SJCRH30 (cell line): ENCODE measurements around the gene DVL2. TPM values are rescaled to one million over a fixed set of nuclear protein-coding genes. Genes with fewer than 3 reads are reported as not detected.
A peak's percentile ranks its signal among the peaks of the same experiment; 100 is the strongest.

ENCODE experiments used
- DNase-seq, 2 experiments: peaks; one replicate each; pipeline ENCODE4 v3.0.0-alpha.2; 2015 to 2020
- H3K27ac ChIP-seq: fragments of 250-450 bp; sonication (Bioruptor Pico); 2 replicates; pipeline ENCODE4 v1.5.1; 2020; ENCODE audit warnings: mild to moderate bottlenecking, moderate library complexity
- H3K27me3 ChIP-seq: fragments of 250-450 bp; sonication (Bioruptor Pico); 2 replicates; pipeline ENCODE4 v1.5.1; 2020; ENCODE audit warnings: mild to moderate bottlenecking, moderate library complexity
- H3K36me3 ChIP-seq: fragments of 250-450 bp; sonication (Bioruptor Pico); 2 replicates; pipeline ENCODE4 v1.5.1; 2020; ENCODE audit warnings: mild to moderate bottlenecking, moderate library complexity
- H3K4me1 ChIP-seq: fragments of 250-450 bp; sonication (Bioruptor Pico); 2 replicates; pipeline ENCODE4 v1.5.1; 2020; ENCODE audit warnings: mild to moderate bottlenecking, moderate library complexity
- H3K4me3 ChIP-seq: fragments of 250-450 bp; sonication (Bioruptor Pico); 2 replicates; pipeline ENCODE4 v1.5.1; 2020; ENCODE audit warnings: mild to moderate bottlenecking, moderate library complexity
- H3K9me3 ChIP-seq: fragments of 250-450 bp; sonication (Bioruptor Pico); replicated peaks from 2 replicates; pipeline ENCODE4 v1.5.1; 2020; ENCODE audit warnings: mild to moderate bottlenecking, moderate library complexity
- total RNA-seq: library from RNA; depleted of rRNA; stranded (reverse); fragments of >200 nt; shearing (Covaris generic); gene quantifications from 2 replicates; pipeline ENCODE4 v1.2.3, GENCODE V29; 2014

The DVL2 gene
- total RNA-seq, 1 experiment from 2014 or later, result 39.0 TPM

DNA sequence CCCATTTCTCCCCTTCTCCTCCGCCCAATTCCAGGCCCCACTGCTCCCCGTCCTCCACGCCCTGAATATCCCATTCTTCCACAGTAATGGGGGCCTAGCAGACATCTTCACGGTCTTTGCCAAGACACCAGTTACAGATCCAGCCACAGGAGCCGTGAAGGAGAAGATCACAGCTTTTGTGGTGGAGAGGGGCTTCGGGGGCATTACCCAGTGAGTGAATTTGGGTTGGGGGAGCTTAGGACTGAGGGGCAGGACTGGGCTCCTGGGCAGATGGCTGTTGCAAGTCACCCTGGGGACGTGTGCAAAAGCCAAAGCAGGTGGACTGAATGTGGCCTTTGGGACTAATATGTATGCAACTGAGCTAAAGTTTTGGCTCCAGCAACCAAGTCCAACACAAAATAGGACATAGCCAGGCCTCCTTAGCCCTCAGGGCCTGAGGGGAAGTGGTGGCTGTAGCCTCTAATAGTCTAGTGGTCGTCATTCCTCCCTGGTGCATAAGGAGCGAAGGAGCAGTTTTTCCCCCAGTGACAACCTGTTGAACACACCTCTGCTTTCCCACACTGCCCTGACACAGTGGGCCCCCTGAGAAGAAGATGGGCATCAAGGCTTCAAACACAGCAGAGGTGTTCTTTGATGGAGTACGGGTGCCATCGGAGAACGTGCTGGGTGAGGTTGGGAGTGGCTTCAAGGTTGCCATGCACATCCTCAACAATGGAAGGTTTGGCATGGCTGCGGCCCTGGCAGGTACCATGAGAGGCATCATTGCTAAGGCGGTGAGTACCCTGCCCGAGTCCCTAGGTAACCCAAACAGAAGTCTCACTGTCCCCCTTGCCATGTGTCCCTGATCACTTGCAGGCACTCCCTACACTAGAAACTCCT is 12.0 kb downstream of the DVL2 start:
- no peak for DNase-seq
- Histone ChIP-seq H3K9me3 (no peaks in the 10 kb centered on the region), H3K4me1 (peaks cover 20% of the 10 kb centered on the region), H3K27me3 (no peaks in the 10 kb centered on the region), H3K27ac (no peak overlapping the region), H3K36me3 (peaks cover 7% of the 10 kb centered on the region; the same call in 1 of the 2 replicates), H3K4me3 (no peak overlapping the region)

DNA sequence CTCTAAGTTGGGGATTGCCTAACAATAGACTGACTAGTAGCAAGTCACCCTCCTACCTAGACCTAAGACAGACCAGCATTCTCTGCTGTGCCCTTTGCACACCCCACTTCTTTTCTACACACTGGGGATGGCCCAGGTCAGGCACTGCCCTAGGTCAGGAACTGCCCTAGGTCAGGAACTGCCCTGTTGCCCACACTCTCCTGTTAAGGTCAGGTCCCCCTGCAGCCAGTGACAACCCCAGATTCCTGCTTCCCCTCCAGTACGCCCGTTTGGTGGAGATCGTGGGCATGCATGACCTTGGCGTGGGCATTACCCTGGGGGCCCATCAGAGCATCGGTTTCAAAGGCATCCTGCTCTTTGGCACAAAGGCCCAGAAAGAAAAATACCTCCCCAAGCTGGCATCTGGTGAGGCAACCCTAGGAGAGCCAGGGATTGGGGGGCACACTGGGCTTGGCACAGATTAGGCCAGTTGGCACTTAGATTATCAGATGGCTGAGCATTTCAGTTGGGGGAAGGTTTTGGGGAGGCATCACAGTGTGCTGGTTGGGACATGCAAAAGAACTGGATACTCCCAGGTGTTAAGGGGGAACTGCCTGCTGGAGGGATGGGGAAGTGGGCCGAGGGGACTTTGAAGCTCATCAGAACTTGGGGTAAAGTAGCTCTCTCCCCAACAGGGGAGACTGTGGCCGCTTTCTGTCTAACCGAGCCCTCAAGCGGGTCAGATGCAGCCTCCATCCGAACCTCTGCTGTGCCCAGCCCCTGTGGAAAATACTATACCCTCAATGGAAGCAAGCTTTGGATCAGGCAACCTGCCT is 12.8 kb downstream of the DVL2 start:
- DNase-seq, result no peak
- peaks cover 21% of the 10 kb centered on the region for H3K4me1 ChIP-seq
- H3K9me3 ChIP-seq, result no peaks in the 10 kb centered on the region
- H3K36me3 ChIP-seq, result peaks cover 7% of the 10 kb centered on the region; the same call in 1 of the 2 replicates
- H3K4me3 ChIP-seq, result no peak overlapping the region
- H3K27me3 ChIP-seq, result no peaks in the 10 kb centered on the region
- no peak overlapping the region for H3K27ac ChIP-seq

DNA sequence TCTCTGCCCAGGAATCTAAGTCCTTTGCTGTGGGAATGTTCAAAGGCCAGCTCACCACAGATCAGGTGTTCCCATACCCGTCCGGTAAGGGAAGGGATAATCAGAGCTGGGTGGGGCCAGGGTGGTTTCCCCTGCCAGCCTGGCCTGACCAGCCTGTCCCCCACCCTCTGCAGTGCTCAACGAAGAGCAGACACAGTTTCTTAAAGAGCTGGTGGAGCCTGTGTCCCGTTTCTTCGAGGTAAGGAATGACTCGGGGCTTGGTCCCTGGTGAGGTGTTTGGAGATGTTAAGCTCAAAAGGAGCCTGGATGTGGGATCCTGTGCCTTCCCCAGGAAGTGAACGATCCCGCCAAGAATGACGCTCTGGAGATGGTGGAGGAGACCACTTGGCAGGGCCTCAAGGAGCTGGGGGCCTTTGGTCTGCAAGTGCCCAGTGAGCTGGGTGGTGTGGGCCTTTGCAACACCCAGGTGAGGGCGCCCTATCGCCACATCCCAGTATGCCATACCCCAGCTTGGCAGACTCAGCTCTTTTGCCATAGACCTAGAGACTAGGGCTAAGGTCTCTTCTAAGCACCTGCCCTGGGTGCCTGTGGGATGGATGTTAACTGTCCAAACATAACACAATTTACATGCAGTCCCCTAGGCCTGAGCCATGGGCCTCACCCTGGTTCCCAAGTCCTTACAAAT is 13.6 kb downstream of the DVL2 start:
- H3K9me3 ChIP-seq, result no peaks in the 10 kb centered on the region
- H3K4me1 ChIP-seq, result peaks cover 28% of the 10 kb centered on the region
- H3K4me3 ChIP-seq, result peak overlapping the region; percentile 78
- no peaks in the 10 kb centered on the region for H3K27me3 ChIP-seq
- peak overlapping the region; percentile 56; the same call in 1 of the 2 replicates for H3K27ac ChIP-seq
- peaks cover 7% of the 10 kb centered on the region; the same call in 1 of the 2 replicates for H3K36me3 ChIP-seq
- peak; percentile 40 to 52 for DNase-seq

DNA sequence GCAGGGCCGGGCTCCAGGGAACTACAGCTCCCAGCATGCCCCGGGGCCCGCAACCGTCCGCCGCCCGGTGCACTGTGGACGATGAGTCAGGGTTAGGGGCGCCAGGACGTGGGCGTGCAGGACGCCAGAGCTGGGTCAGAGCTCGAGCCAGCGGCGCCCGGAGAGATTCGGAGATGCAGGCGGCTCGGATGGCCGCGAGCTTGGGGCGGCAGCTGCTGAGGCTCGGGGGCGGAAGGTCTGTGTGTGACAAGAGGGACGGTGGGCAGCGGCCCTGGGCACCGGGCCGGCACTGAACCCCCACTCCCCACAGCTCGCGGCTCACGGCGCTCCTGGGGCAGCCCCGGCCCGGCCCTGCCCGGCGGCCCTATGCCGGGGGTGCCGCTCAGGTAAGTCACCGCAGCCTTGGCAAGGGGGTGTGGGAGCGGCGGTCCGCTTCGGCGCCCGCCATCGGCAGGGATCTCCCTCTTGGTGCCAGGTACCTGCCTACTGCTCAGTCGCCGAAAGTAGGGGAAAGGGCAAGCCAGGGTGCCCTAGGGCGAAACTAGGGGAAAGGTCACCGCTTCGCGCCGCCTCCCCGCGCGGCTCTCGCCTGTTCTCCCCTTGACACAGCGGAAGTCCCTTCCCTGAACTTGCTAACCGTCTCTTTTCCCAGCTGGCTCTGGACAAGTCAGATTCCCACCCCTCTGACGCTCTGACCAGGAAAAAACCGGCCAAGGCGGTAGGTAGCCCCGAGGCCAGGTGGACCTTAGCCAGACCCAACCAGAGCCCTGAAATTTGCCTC is 14.3 kb downstream of the DVL2 start, which contains the start of the genes ACADVL and DLG4:
Gene ACADVL (plus strand): TSS at position 127 of the 781 bp plus-strand sequence. CDS start 47 bp downstream, at position 174.
Gene DLG4 (minus strand): TSS at position 25 of the 781 bp plus-strand sequence.
- Histone ChIP-seq H3K4me1 (peaks cover 33% of the 10 kb centered on the region), H3K4me3 (peak within 1 kb of the TSS; percentile 78), H3K27ac (peak within 1 kb of the TSS; percentile 56), H3K9me3 (no peaks in the 10 kb centered on the region), H3K27me3 (no peaks in the 10 kb centered on the region), H3K36me3 (peaks cover 7% of the 10 kb centered on the region; the same call in 1 of the 2 replicates)
- peak; percentile 82 to 86 for DNase-seq

DNA sequence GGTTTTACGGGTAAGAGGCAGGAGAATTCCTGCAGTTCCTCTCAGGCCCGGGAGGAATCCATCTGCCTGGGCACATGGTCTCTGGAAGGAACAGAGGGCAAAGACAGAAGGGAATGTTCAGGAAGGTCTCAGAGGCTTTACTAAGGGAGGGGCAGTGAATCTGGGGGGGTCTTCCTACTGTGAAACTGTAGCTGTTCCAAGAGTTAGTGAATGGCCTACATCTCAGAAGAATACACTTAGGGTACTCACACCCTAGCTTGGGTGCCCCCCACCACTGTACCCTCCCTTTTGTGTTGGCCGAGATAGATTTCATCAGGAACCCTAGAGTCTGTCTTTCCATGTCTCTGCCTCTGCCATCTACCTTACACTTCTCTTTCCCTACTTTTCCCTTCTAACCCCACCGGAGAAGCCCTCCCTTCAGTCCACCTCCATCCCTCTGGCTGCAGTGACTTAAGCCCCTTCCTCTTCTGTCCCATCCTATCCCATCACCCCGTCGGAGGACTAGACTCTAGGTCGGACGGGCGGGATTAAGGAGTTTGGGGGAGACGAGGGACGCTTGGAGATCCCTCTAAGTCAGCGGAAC is 15.0 kb downstream of the DVL2 start:
- Histone ChIP-seq H3K4me1 (peaks cover 33% of the 10 kb centered on the region), H3K9me3 (no peaks in the 10 kb centered on the region), H3K27ac (peak overlapping the region; percentile 56; the same call in 1 of the 2 replicates), H3K4me3 (peak overlapping the region; percentile 78), H3K27me3 (no peaks in the 10 kb centered on the region), H3K36me3 (peaks cover 7% of the 10 kb centered on the region; the same call in 1 of the 2 replicates)
- DNase-seq, result no peak

DNA sequence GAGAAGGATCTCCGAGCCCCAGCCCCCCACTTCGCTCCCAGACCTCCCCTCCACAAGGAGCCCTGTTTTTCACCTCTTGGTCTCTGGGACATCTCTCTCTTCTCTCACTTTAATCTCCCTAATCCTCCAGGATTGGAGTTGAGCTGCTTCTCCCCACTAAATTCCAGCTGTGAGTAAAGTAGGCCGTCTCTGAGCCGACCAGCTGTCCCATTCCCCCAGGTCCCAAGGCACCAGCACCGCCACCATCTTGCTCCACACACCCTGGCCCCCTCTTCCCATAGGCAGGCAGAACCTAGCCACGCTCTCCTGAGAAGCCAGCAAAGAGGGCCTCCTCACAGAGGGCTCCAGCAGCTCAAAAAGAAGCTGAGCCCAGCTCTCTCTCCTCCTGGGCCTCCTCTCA is 15.6 kb downstream of the DVL2 start:
- peak; percentile 61 to 67 for DNase-seq
- H3K27ac ChIP-seq, result no peak overlapping the region
- peaks cover 33% of the 10 kb centered on the region for H3K4me1 ChIP-seq
- peak overlapping the region; percentile 78 for H3K4me3 ChIP-seq
- H3K36me3 ChIP-seq, result peaks cover 6% of the 10 kb centered on the region; the same call in 1 of the 2 replicates
- H3K27me3 ChIP-seq, result no peaks in the 10 kb centered on the region
- H3K9me3 ChIP-seq, result no peaks in the 10 kb centered on the region

DNA sequence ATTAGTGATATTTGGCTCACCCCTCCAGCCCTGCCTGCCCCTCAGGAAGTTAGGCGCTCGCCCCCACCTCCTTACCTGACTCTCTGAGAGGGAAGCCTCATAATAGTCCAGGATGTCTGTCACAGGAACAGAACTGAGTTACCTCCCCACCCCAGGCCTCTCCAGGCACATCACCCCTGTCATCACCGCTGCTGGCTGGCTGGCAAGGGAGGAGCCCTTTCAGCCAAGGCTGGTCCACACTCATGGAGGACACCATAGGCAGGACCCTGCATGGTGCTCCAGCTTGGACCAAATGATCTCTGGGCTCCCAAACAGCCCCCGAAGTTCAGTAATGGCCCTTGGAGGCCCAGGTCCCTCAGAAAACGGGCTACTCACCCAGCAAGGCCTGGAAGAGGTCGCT is 16.2 kb downstream of the DVL2 start:
- Histone ChIP-seq H3K4me1 (peaks cover 33% of the 10 kb centered on the region), H3K9me3 (no peaks in the 10 kb centered on the region)

DNA sequence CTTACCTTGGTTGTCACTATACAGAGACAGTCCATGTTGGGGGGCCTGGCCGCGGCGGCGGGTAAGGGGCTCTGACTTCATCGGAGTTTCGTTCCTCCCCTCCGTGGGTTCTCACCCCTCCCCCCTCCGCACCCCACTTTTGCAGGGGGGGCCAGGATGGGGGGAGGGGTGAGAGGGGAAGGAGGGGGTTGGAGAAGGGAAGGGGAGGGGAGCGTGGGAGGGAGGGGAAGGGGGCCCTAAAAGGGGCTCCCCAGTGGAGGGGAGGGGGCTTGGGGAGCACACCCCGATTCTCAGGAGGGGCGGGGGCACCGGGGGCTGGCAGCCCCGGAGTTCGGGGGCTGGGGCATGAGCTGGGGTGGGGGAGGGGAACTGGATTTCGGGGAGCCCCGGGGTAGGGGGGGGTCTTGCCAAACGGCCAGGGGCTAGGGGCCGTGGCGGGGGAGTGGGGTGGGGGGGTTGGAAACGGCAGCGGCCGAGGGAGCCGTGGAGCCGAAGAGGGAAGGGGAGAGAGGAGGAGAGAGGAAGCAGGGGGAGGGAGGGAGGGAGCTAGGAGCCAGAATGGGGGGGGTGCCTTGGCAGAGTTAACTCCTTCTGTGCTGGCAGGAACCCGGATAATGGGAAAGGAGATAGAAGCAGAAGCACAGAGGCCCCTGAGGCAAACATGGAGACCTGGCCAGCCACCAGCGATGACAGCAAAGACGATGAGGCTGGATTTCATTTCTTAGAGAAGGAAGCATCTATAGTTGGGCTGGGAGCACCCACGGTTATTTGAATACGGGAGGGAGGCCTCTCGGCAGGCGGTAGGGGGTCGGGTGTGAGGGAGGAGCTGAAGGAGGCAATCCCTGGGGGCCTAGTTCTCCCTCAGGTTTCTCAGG is 17.0 kb downstream of the DVL2 start:
- Histone ChIP-seq H3K36me3 (no peaks in the 10 kb centered on the region), H3K27ac (no peak overlapping the region), H3K4me3 (peak overlapping the region; percentile 28), H3K4me1 (peaks cover 33% of the 10 kb centered on the region), H3K27me3 (no peaks in the 10 kb centered on the region), H3K9me3 (no peaks in the 10 kb centered on the region)
- peak; percentile 53 to 72 for DNase-seq

More for the DNA sequence above, 16.2 kb downstream of the DVL2 start:
- DNase-seq, result no peak
- Histone ChIP-seq H3K27ac (no peak overlapping the region), H3K4me3 (no peak overlapping the region), H3K27me3 (no peaks in the 10 kb centered on the region), H3K36me3 (no peaks in the 10 kb centered on the region)

DNA sequence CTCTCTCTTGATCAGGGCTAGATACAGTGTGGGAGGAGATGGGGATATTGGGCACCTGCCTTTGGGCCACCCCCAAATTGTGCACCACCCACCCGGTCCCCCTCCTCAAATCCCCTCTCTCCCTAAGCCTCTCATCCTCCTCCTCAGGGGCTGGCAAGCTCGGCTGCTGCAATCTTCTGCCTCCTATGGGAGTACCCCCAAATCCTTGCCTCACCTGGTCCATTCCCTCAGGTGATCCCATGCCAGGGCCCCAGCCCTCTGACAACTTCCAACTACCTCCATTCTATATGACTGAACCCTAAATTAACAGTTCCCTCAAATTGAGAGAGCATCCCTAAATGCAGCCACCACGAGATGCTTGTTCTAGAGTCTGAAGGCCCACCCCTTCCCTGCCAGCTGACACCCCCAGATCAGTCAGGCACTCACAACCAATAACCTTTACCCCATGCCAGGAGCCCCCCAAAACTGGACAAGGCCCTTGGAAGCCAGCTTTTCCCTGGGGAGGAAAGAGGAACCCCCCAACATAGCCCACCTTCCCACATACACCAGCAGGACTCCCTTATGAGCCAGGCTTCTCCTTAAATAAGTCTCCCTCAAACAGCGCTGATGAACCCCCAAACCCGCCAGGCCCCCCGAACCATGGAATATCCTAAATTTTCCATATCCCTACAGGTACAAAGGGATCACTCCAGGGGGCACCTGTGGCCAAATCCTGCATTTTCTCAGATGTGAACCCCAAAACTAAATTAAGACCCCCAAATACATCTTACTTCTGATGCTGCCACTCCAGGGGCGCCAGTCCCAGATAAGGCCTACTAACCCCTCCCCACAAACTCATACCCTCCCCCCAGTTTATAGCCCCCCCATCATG is 17.8 kb downstream of the DVL2 start:
- H3K4me3 ChIP-seq, result no peak overlapping the region
- H3K36me3 ChIP-seq, result no peaks in the 10 kb centered on the region
- H3K27me3 ChIP-seq, result no peaks in the 10 kb centered on the region
- H3K4me1 ChIP-seq, result peaks cover 33% of the 10 kb centered on the region
- H3K9me3 ChIP-seq, result no peaks in the 10 kb centered on the region
- no peak for DNase-seq
- no peak overlapping the region for H3K27ac ChIP-seq

DNA sequence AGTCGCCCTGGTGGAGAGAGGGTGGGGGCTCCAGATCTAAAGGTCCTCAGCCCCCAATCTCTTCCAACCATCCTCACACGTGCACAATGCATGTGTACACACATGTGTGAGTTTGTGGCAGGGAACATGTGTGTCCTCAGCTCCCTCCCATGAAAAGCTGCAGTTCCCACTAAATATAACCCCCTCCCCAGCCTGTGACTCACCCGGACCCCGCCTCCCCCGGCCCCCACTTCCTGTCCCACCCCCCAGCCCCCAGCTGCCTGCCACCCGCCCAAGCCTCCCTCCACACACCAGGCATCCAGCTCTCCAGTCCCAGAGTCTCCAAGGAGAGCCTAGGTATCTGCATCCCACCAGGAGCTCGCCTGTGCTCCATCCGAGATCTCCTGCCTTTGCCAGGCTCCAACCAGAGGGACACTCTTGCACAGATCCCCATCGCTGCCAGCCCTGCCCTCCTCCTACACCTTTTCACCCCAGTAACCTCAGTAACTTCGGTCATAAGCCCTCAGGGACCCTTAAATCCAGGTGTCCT is 18.6 kb downstream of the DVL2 start:
- Histone ChIP-seq H3K36me3 (no peaks in the 10 kb centered on the region), H3K27me3 (no peaks in the 10 kb centered on the region), H3K4me3 (no peak overlapping the region), H3K27ac (no peak overlapping the region; the same call in 1 of the 2 replicates), H3K4me1 (peaks cover 33% of the 10 kb centered on the region), H3K9me3 (no peaks in the 10 kb centered on the region)
- DNase-seq, result no peak

DNA sequence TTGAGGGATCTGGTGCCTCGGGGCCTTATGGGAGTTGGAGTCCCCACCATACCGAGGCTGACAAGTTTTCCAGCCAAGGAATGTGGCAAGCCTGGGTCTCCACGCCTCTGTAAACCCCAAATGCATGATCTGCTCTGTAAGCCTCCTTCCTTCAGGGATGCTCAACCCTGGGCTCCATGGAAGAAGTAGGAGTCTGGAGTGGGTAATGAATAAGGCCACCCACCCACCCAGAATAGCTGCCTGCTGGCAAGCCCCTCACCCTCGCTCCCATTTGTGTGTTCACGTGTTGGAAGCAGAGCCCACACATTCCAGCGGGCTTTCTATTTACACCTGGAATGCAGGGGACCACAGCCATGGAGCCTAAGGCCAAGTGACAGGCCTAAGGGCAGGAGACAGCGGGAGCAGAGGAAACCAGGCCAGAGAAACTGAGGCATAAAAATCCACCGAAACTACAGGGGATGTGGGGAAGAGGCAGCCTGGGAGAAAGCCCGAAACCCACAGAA is 19.1 kb downstream of the DVL2 start:
- no peaks in the 10 kb centered on the region for H3K36me3 ChIP-seq
- peaks cover 33% of the 10 kb centered on the region for H3K4me1 ChIP-seq
- peak overlapping the region; percentile 17; the same call in 1 of the 2 replicates for H3K27ac ChIP-seq
- no peak overlapping the region for H3K4me3 ChIP-seq
- DNase-seq, result no peak
- H3K9me3 ChIP-seq, result no peaks in the 10 kb centered on the region
- H3K27me3 ChIP-seq, result no peaks in the 10 kb centered on the region
